Coronary artery (tissue), 2 donors: ENCODE measurements around the gene C4B.
"Not testable (repeated sequence)": the region's sequence is repeated elsewhere in the genome, so short reads cannot be mapped to it uniquely, and the experiment has no call there.

Experiments used
- DNase-seq: peaks from one replicate; pipeline ENCODE4 v3.0.0-alpha.2; 2017; ENCODE audit warnings: low spot score
- H3K27ac ChIP-seq, 2 donors: fragments of 200-600 bp; sonication (generic); one replicate each; pipeline ENCODE4 v1.5.1; 2016 to 2019
- H3K4me3 ChIP-seq: fragments of 200-600 bp; sonication (generic); 2 replicates; pipeline ENCODE4 v1.5.1; 2016; ENCODE audit warnings: mild to moderate bottlenecking, moderate library complexity
- TF ChIP-seq, protein P1 (sequence below): fragments of 200-600 bp; sonication (generic); IDR thresholded peaks from one replicate; pipeline ENCODE4 v1.5.1; 2019; ENCODE audit warnings: antibody characterized with exemption

The C4B gene

DNA sequence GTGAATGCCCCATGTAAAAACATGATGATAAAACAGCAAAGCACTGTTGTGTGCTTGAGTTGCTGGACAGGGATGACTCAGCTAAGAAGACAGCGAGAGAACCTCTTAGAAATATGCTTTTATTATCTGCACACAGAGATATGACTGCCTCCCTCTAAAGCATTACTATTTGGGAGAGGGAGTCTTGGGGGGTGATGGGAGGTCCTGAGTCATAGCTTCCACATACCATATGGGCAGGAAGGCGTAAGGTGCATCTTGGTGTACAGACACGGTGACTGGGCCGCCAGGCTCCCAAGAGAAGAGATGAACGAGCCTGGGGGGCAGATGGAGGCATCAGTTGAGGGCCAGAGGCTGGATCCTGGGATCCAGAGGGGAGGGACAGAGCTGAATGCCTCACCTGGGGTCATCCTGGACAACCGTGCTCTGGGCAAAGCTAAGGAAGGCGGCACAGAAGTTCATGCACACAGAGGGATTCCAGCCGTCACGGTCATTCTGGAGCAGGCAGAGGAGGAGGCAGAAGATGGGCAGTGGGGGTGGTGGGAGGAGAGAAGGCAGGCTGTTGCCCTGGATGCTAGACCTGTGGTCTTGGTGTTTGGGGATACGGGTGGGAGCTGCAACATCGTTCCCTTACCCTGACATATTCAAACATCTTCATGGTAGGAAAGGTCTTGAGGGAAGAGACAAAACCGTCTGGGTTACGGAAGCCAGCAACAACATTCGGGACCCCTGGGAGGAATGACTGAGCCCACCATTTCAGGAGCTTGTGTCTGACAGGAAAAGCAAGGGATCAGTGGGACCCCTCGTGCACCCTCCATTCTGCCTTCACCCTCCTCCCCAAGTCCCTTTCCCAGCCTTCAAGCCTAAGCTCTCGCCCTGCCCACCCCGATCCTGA, 44.6 kb upstream of the C4B start:
- peak overlapping the region; percentile 75 for H3K4me3 ChIP-seq
- peak overlapping the region in 1 of 2 donors; percentile 98 for H3K27ac ChIP-seq
- TF ChIP-seq, protein P1, sequence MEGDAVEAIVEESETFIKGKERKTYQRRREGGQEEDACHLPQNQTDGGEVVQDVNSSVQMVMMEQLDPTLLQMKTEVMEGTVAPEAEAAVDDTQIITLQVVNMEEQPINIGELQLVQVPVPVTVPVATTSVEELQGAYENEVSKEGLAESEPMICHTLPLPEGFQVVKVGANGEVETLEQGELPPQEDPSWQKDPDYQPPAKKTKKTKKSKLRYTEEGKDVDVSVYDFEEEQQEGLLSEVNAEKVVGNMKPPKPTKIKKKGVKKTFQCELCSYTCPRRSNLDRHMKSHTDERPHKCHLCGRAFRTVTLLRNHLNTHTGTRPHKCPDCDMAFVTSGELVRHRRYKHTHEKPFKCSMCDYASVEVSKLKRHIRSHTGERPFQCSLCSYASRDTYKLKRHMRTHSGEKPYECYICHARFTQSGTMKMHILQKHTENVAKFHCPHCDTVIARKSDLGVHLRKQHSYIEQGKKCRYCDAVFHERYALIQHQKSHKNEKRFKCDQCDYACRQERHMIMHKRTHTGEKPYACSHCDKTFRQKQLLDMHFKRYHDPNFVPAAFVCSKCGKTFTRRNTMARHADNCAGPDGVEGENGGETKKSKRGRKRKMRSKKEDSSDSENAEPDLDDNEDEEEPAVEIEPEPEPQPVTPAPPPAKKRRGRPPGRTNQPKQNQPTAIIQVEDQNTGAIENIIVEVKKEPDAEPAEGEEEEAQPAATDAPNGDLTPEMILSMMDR: no peak
- DNase-seq: no peak

DNA sequence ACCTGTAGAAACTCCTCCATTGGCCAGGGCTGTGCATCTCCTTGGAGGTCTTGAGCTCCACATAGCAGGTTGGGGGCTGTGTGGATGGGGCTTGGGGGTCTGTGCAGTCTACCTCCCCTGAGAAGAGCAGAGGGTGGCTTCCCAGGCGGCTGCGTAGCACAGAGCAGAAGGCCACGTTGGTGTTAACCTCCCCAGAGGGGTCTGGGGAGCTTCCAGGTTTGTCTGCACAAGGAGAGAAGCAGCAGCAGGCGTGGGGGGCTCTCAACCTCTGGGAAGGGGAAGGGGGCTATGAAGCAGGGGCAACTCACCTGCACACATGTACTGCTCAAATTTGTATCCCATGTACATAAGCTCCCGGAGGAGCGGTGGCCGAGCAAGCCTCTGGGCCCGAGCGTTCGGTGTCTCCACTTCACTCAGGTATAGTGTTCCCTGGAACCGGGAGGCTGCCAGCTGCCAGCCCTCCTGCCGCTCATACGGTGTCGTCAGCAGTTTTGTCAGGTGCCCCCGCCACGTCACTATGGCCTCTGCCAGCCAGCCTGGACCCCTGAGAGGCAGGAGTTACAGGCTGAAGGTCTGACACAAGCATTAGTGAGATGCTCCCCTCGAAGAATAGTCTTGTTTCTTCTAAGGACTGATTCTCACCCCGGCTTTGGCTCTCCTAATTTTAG, 43.9 kb upstream of the C4B start:
- H3K4me3 ChIP-seq: peak overlapping the region; percentile 75
- DNase-seq: no peak
- TF ChIP-seq, protein P1: no peak
- peak overlapping the region; percentile 94 to 98 for H3K27ac ChIP-seq

DNA sequence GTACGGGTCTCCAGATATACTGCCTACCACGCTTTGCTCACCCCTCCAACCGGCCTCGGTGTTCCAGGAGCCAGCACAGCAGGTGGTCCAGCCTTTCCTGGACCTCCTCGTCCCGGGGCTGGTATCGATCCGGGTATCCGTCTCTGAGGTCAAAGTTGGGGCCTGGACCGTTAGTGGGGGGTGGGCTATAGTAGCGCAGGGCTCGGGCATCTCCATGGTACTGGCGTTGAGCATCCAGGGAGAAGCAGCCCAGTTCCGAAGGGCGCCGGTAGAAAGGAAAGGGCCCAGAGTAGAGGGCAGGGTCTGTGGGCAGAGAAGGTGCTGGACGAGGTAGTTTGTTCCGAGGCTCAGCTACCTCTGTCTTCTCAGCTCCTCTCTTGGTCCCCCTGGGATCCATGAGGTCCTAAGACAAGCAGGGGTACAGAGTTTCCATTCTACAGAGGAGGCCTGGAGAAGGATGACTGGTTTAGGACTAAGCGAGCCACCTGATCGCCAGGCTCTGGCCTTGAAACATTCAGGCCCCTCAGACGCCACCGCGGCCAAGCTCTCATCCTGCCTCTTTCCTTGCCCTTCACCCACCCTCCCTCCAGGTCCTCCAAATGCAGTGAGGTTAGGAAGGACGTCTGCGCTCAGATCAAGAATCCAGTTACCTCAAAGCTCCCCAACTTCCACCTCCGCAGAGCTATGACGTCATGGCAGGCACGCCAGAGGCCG, 43.2 kb upstream of the C4B start:
- no peak for DNase-seq

DNA sequence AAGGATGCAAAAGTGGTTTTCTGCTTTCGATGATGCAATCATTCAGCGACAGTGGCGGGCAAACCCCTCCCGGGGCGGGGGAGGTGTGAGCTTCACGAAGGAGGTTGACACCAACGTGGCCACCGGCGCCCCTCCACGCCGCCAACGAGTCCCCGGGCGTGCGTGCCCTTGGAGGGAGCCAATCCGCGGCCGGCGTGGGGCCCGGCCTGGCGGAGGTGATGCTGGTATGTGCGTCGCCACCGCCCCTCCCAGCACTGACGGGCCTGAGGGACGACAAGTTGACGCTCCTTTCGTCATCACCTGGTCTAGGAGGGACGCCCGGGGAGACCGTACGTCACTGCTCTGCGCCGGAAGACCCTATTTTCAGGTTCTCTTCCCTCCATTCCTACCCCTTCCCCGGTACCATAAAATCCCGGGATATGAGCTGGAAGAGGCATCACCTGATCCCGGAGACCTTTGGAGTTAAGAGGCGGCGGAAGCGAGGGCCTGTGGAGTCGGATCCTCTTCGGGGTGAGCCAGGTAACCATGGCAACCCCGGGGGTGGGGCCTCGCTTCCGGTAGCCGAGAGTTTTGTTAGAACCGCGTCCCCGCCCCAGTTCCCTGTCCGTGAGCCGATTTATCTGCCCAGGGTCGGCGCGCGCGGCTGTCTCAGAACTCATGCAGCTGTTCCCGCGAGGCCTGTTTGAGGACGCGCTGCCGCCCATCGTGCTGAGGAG, 42.4 kb upstream of the C4B start, which contains the start of gene DXO:
Gene DXO, minus strand, starts transcription at position 146 of the 716 bp plus-strand sequence. CDS start 463 bp downstream, outside the sequence.
- TF ChIP-seq, protein P1: no peak
- Histone ChIP-seq H3K27ac (peak within 1 kb of the TSS; percentile 94 to 98), H3K4me3 (peak within 1 kb of the TSS; percentile 75)
- peak; percentile 99 for DNase-seq

More for the DNA sequence above, 43.2 kb upstream of the C4B start:
- H3K27ac ChIP-seq: peak overlapping the region; percentile 94 to 98
- H3K4me3 ChIP-seq: peak overlapping the region; percentile 75
- TF ChIP-seq, protein P1: no peak

DNA sequence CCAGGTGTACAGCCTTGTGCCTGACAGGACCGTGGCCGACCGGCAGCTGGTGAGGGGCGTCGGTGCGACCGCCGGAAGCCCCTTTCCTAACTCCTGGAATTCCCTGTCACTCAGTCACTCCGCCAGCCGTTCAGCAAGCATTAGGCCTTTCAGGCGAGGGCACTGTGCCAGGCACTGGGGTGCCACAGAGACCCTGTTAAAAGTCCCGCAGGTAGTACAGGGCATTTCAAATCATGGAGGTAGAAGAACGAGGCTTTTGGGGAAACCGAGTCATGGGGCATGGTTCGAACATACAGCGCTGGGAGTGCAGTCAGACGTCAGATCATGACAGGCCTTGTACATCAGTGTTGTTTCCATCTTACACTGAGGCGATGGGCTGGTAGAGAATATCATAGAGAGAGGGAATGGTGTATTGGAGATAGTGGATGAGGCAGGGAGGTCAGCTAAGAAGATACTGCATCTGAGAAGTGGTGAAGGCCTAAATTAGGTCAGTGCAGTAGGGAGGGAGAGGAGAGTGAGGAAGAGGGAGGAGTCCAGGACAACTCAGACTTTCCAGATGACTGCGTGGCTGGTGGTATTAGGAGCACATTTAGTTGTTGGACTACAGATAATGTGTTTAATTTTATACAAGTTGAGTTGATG, 41.8 kb upstream of the C4B start:
- DNase-seq: no peak
- peak overlapping the region; percentile 94 to 98 for H3K27ac ChIP-seq
- TF ChIP-seq, protein P1: no peak
- peak overlapping the region; percentile 75 for H3K4me3 ChIP-seq

DNA sequence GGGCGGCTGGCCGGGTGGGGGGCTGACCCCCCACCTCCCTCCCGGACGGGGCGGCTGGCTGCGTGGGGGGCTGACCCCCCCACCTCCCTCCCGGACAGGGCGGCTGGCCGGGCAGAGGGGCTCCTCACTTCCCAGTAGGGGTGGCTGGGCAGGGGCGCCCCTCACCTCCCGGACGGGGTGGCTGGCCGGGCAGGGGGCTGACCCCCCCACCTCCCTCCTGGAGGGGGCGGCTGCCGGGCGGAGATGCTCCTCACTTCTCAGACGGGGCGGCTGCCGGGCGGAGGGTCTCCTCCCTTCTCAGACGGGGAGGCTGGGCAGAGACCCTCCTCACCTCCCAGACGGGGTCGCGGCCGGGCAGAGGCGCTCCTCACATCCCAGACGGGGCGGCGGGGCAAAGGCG, 38.5 kb upstream of the C4B start:
- DNase-seq, H3K4me3 ChIP-seq: not testable (repeated sequence)

More for the DNA sequence above, 38.5 kb upstream of the C4B start:
- not testable (repeated sequence) for H3K27ac ChIP-seq
